T-helper 1 cell (primary cell): Measurements from ENCODE around the gene OR13J1.

Experiments
- DNase-seq, 5 donors: peaks; one replicate each; pipeline ENCODE4 v3.0.0-alpha.2; 2012 to 2020

Gene OR13J1

DNA sequence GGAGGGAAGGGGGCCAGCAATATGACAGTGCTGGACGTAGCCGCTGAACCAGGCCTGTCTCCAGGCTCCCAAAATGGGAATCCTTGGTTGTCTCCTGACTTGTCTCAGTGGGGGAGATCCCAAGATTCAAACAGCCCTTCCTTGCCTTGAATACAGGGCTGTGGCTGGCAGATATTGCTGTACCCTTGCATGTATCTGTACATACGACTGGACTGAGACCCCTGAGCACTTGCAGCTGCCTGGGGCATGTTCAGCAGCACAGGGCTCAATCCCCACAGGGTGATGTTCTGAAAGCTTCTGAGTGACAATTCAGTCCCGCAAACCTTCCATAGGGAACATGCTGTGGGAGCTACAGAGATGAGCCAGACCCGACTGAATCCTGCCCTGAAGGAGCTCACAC, 13.3 kb downstream of the OR13J1 start:
- DNase-seq = no peak

DNA sequence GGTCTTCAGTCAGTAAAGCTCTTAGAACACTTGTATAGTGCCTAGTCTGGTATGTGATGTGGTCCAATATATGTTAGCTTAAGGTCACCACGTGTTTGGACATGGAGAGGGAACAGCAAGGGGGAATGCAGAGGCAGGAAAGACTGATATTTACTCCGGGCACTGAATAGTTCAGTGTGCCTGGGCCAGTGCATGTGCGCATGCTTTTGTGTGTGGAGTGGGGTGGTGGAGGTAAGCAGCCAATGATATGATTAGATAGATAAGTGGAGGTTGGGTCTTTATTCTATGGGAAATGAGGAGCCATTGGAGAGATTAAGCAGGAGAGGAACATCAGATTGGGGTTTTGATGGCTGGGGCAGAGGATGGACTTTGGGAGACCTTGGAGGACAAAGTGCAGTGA, 14.0 kb downstream of the OR13J1 start:
- no peak for DNase-seq

DNA sequence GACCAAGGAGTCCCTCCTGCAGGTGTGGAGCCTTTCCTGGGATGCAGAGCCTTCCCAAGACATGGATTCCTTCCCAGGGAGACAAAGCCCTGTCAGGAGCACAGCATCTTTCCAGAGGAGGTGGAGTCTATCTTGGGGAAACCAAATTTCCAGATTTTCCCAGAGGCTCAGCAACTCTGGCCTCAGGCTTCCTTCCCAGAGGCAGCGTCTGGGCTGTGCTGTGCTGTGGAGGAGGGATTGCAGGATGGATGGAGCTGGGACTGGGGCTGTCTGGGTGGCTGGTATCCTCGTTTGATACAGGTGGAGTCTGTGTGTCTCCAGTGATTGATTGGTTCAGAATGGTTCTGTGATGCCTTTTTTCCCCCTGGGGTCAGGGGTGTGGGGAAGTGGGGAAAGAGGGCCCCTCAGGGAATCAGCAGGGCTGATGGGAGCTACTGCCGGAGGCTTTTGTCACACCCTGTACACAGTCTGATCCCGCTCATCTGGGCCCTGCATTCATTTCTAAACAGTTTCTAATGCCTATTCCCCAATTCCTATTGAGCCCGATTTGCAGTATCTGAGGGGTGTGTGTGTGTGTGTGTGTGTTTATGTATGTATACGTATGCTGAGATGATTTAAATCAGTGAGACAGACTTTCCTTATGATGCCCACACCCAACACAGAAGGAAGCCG, 16.0 kb downstream of the OR13J1 start:
- no peak for DNase-seq

DNA sequence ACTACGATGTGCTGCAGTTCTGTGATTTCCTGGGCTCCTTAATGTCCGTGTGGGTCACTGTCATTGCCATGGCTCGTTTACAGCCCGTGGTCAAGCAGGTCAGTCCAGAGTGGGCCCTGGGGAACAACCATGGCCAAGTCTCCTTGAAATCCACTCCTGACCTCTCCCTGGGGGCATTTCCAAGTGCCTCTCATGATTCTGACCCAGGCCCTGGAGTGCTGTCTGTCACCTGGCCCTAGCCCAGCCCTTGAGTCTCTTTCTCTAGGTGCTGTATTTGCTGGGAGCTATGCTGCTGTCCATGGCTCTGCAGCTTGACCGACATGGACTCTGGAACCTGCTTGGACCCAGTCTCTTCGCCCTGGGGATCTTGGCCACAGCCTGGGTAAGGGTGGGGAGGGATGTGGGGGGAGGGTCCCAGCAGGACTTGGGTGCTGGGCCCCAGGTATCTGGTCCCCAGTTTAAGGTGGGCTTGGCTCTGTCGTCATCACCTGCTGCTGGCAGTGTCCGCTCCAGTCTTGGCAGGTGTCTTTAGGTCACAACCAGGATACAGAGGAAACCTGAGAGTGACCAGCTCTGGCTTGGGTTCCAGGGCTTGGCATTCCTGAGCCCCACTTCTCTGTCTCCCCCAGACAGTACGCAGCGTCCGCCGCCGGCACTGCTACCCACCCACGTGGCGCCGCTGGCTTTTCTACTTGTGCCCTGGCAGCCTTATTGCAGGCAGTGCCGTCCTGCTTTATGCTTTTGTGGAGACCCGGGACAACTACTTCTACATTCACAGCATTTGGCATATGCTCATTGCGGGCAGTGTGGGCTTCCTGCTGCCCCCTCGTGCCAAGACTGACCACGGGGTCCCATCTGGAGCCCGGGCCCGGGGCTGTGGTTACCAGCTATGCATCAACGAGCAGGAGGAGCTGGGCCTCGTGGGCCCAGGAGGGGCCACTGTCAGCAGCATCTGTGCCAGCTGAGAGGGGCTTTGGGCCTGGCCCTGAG, 17.0 kb downstream of the OR13J1 start:
- no peak for DNase-seq

DNA sequence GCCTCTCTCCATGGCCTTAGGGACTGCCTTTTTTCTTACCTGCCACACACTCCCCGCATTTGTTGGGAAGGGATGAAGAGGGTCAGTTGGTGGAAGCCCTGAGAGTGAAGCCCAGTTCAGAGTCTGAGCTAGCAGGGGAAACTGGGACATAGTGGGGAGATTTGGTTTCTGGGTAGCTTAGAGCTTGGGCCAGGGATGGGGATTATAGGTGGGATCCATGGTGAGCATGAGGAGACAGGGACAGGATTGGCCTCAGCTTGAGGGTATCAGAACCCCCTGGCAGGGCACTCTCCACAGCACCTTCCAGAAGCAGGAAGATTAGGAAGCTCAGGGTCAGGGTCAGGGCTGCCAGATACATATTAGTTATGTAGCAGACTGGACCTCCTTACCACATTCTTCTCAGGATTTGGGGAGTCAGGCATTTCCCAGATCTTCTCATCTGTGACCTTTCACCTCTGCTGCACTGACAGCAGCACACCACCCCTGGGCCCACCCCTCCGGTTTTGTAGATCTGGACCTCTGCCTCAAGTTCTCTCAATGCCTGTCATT, 17.9 kb downstream of the OR13J1 start:
- no peak for DNase-seq

DNA sequence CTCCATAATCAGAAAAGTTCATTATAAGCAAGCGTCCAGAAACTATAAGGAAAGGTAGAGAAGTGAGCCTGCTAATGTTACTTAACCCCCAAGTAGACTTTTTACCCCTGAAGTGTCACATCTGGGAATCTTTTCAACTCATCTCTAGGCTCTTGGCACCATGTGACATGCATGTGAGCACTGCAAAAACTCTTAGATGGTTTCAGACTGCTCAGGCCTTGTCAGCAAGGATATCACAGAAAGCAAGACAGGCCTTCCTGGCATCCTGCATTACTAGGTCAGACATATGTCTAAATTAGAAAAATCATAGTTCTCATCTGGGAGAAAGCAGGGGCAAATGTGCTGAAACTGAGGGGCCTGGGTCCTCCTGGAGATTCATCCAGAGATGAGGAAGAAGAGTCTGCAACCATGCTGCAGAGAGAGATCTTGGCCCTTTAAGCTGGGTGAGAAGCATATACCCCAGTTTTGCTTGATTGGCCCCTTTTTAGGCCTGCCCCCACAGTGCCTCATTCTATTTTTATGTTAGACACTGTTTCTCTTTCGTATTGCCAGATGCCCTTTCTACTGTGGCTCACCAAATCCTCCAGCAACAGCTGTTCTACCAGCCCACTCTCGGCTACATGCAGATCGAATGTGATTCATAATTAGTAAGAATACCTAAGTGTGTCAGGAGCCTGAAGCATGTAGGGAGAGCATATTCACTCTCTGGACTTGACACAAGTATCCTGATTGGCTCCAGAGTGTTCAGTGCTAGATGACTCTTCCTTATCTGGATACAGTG, 22.2 kb downstream of the OR13J1 start:
- DNase-seq = no peak

DNA sequence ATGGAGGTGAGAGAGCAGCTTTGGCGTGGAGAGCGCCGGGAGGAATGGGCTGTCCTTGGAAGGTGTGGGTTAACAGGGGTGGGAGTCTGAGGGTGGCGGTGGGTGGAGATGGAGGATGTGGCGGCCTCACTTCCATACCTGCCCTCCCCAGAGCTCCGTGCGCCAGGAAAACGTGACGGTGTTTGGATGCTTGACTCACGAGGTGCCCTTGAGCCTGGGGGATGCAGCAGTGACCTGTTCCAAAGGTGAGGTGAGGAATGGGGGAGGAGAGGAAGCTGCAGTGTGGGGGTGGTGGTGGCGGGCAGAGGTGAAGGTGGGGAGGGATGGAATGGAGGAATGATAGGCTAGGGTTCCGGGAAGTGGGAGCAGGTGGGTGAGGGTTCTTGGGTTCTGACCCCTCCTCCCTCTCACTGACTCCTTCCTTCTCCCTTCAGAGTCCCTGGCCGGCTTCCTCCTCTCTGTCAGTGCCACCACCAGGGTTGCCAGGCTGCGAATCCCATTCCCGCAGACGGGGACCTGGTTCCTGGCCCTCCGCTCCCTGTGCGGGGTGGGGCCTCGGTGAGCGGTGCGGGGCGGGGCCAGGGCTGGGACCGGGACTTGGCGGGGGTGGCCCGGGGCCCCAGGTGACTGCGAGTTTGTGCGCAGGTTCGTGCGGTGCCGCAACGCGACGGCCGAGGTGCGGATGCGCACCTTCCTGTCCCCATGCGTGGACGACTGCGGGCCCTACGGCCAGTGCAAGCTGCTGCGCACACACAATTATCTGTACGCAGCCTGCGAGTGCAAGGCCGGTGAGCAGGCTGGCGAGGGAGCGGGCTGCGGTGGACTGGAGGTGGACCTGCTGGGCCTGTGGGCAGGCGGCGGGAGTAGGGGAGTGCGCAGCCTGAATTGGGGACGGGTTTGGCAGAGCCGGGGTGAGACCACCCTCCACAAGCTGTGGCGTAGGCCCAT, 24.1 kb downstream of the OR13J1 start:
- no peak for DNase-seq

DNA sequence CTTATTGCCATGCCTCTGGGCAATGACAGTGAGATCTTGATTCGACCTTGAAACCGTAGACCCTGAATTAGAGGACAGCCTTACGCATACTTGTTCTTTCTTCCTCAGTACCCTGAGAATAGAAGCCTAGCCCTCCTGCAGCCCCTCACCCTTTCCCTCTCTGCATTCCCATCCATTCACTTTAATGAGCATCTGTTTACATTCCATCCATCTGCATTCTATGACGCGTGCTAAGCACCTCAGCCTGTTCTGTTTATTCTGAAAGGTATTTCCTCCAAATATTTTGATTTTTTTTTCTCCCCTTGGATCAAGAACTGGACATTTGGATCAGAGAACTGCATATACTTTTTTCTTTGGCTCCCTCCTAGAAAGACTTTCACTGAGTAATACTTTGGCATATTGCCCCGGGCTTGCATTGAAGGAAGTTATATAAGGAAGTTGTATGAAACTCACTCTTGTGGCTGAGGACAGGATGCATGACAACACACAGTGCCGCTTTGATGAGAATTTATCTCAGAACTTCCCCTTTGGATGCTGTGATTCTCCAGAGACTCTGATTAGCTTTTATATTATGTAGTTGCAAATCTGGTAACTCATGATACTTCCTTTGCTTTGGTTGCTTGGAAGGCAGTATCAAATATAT, 25.5 kb downstream of the OR13J1 start:
- peak in 2 of 5 donors; percentile 27 to 30 for DNase-seq

DNA sequence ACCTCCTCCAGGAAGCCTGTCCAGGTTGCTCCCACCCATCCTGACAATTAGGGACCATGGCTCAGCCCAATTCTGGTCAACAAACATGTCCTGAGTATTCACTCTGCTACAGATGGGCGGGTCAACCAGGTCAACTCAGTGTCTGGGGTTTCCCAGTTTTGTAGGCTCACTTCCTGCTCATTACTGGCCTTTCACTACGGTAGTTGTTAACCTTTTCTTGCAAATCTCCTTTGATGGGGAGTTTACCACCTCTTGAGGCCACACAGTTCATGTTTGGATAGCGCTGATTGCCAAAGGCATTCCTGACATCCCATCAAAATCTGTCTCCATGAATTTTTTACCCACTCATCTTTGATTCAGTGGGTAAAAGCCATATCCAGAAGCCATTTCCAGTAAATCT, 27.4 kb downstream of the OR13J1 start:
- no peak for DNase-seq

DNA sequence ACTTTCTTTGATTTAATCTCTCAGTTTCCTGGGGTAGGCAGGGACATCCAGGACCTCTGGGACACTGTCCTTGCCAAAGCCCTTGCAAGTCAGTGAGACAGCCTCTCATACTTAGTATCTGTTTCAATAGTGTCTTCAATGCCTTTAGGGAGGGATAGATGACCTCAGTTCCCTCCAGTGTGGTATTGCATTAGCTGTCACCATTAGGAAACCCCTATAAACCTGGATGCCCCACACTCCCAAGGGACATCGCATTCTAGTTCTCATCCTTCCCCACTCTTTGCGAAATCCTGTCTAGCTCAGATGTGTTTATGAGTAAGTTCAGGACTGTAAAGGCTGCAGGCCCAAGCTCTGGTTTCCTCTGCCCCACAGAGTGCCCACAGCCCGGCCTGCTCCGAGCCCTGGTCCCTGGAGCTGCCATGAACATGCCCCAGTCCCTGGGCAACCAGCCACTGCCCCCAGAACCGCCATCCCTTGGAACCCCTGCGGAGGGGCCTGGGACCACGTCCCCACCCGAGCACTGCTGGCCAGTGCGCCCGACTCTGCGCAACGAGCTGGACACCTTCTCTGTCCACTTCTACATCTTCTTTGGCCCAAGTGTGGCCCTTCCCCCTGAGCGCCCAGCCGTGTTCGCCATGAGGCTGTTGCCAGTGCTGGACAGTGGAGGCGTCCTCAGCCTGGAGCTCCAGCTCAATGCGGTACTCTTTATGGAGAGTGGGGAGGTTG, 28.0 kb downstream of the OR13J1 start:
- DNase-seq = no peak

DNA sequence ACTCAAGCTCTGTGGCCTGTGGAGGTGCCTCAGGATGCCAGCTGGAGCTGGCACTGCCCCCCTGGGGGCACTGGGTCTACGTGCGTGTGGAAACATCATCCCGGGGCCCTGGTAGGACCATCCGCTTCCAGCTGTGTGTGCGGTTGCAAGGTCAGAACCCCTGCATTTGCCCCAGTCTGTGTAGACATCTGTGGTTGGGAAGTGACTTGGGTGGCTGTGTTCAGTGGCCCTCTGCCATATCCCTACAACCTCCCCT, 28.6 kb downstream of the OR13J1 start:
- DNase-seq = no peak

DNA sequence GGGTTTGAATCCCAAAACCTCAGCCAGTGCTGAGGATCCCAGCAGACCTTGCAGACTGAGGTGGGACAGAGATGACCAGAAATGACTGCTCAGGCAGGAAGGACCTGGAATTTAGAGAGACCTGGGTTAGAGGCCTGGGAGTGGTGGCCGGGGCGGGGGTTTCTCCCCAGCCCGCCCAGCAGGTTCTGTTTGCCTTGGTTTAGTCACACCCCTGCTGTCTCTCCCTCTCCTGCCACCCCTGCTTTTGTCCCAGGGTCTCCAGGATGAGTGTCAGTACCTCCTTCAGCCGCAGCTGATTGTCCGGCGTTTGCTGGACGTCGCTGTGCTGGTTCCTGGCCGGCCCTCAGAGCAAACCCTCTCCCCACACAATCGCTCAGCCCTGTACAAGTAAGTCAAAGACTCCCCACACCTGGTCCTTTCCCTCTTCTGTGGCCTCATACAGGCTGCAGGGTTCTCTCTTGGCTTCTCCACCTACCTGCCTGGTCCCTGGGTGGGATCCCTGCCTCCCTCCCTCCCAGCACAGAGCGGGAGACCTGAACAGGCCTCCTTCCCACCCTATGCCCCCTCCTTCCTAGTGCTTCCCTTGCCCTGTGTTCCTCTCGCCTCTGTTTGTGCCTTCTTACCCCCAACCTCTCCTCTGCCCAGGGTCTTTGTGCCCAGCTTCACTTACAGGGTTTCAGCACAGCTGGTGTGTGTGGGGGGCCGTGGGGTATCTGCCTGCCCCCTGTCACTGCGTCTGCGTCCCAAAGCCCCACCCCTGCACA, 29.1 kb downstream of the OR13J1 start:
- no peak for DNase-seq

DNA sequence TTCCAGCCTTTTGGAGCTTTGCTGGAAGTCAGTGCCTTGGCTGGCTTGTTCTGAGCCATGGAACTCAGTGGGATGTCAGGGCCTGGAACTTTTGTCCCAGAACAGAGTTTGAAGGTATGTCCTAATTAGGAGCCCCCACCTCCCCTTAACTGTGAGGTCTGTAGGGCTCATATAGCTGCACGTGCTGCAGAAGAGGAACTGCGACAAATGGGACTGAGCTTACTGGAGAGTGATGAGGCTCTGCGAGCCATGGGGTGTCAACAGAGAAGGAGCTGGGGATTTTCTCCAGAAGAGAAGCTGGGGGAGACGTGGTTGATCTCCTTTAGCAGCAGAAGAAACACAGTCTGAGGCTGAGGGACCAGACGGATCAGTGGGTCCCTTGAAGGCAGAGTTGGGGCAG, 30.3 kb downstream of the OR13J1 start:
- DNase-seq = no peak

DNA sequence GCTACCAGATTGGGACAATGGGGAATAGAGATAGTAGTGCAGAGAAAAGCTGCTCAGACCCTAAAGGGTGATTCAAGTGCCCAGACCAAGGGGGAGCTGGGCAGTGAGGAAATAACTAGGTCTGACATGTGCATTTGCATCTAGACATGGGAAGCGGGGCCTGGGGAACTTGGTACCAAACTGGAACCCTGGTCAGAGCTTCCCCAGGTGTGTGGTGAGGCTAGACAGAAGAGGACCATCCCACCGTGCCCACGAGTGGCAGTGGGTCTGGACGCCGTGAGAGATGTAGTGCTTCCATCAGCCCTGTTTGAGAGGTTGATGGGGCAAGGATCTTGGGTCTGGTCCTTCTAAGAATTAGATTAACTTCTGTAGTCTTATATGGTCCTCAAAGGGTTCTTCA, 33.6 kb downstream of the OR13J1 start:
- DNase-seq = no peak

DNA sequence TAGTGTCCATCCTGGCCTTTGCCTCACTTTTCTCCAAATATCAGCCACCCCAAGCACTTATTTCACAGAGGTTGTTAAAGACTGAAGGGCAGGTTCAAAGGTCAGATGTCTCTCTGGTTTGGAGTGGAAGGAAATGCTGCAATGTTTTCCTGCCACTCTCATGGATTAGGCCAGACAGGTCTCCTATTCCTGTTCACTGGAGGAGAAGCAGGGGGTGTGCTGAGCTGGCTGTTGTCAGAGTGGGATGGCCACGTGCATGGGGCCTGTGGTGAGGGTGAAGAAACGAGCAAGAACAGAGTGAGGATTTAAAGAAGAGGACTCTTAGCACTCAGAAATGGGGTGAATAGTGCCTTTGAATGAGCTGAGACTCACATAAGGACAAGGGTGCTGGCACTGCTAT, 34.4 kb downstream of the OR13J1 start:
- no peak for DNase-seq

DNA sequence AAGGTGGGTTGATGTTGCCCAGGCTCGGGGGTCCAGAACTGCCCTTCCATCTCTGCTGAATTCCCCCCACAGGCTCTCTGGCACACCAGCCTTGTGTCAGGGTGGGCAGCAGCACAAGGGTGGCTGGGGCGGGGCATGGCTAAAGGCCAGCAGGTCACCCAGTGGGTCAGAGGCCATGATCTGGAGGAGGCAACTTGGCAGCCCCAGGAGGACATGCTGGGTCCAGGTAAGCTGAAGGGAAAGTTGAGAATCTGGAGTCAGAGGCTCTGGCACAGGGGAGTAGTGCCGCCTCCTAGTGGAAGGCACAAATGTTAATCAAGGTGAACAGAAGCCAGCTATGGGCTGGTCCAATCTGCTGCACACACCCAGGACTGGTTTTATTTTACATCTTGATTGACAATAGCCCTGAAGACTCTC, 35.0 kb downstream of the OR13J1 start:
- DNase-seq = peak in 1 of 5 donors; percentile 24

DNA sequence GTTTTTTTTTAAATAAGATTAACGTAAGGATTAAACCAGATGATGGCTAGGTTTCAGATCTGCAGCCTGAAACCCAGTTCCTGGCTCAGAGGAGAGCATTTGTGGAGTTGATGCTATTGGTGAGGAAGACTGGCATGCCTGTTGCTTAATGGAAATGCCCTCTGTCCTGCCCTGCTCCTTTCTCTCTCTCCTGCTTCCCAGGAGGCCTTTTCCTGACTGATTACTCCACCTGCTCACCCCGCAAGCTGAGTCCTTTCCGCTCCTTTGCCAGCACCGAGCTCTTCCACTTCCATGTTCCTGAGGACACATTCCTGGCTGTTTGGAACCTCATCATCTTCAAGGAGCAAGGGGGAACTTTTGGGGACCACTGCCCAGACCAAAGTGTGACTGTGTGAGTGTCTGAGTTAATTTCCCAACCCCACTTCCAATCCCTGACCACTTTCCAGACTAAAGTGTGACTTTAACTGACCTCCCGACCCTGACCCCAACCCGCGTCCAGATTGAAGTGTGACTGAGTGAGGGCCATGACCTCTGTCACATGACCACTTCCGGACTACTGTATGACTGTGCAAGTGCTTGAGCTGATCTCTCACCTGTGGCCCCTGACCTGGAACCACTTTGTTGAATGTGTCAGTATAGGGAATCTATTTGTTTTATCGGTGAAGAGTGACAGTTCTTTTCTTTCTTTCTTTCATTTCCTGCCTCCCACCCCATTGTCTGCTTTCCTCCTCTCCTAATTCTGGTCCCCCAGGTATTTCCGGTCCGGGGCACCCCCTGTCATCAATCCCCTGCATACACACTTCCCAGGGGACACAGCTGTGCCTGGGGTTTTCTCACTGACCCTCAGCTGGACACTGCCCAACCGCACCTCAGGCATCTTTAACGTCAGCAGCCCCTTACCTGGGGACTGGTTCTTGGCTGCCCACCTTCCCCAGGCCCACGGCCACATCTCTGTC, 35.7 kb downstream of the OR13J1 start:
- no peak for DNase-seq

DNA sequence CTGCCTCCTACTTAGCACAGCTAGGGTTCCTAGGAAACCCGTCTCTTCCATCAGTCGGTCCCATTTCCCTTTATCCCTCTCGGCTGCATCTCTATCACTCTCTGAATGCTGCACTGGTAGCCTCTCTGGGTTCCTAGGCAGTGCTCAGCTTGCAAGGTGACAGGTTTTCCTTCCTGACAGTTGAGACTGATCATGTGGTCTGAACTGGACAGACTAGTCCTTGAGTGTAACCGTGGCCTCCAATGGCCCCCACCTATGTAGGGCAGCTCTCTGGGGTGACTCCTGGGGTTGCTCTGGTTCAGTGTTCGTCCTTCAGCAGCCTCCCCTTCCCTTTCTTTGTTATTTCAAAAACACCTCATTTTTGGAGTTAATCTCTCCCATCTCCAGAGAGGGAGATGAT, 37.4 kb downstream of the OR13J1 start:
- no peak for DNase-seq

DNA sequence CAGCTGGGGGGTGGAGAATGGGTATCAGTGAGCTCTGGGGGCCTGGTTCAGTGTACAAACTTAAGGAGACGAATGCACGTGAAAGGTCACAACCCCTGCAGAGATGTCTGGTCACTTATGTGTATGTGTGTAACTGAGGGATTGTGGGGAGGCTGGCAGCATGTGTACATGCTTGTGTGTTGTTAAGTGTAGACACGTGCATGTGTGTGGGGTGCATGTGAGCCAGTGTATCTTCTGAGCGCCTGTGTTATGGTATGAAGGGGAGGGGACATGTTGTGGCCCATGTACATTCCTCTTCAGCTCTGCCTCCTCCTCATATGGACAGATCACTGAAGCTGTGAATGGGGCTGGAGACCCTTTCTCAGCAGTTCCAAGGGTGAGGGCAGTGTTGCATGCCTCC, 39.2 kb downstream of the OR13J1 start:
- DNase-seq = no peak
